ENCODE results near the gene HYAL2. TPM values are rescaled to one million over a fixed set of nuclear protein-coding genes. Genes with fewer than 3 reads are reported as not detected.
A peak's percentile ranks its signal among the peaks of the same experiment; 100 is the strongest.

HYAL2 gene
- total RNA-seq, 4 donors from 2014 or later, result 37.4 to 114 (median 97.2) TPM

- intact Hi-C loops (cut with DNase I), result loop anchor here (2.0 kb wide), 1 partner anchor 197 kb away; no protein-coding TSS in a partner anchor
- no peak for TF ChIP-seq POLR2A (IDR thresholded peaks at IDR 0.05; ENCODE audit: low read depth)
- TF ChIP-seq POLR2AphosphoS5 (IDR thresholded peaks at IDR 0.05), result peak in 1 of 2 donors; percentile 12
- WGBS, result 26% methylated on average over 17 of the region's 45 CpGs
- H3K36me3 ChIP-seq, result peaks cover 0 to 20% (median 13%) of the 10 kb centered on the region in 4 donors
- H3K27ac ChIP-seq (replicated peaks in 1 of 4), result no peak within 1 kb of the TSS
- H3K9me3 ChIP-seq, result no peaks in the 10 kb centered on the region
- peaks cover 41 to 59% (median 56%) of the 10 kb centered on the region in 4 donors for H3K4me1 ChIP-seq
- DNase-seq (ENCODE audit: extremely low spot score), result no peak
- peaks cover 0 to 3% (median 0%) of the 10 kb centered on the region in 4 donors for H3K27me3 ChIP-seq
- peak within 1 kb of the TSS; percentile 33 to 57 (median 40) for H3K4me3 ChIP-seq
Measured at GRCh38 chr3:50345586-50346234, 23.2 kb upstream of the HYAL2 start, which contains the start of gene ZMYND10. ZMYND10 (minus strand) TSS chr3:50345732; CDS start chr3:50345579, 153 bp downstream.

GRCh38 chr3:50345008-50345407 is 22.5 kb upstream of the HYAL2 start:
- no peak overlapping the region for H3K27ac ChIP-seq (replicated peaks in 1 of 4)
- H3K4me1 ChIP-seq, result peaks cover 43 to 62% (median 58%) of the 10 kb centered on the region in 4 donors

GRCh38 chr3:50342813-50343633 is 20.5 kb upstream of the HYAL2 start:
- Histone ChIP-seq H3K27ac (replicated peaks in 1 of 4) (no peak overlapping the region), H3K27me3 (peaks cover 0 to 3% (median 0%) of the 10 kb centered on the region in 4 donors), H3K36me3 (peaks cover 0 to 7% (median 6%) of the 10 kb centered on the region in 4 donors), H3K4me1 (peaks cover 49 to 63% (median 60%) of the 10 kb centered on the region in 4 donors), H3K9me3 (no peaks in the 10 kb centered on the region), H3K4me3 (no peak overlapping the region)
- WGBS, result 90% methylated on average over 9 of the region's 13 CpGs
- no peak for DNase-seq (ENCODE audit: extremely low spot score)
- TF ChIP-seq EP300 (IDR thresholded peaks at IDR 0.05), result no peak
- TF ChIP-seq POLR2AphosphoS5 (IDR thresholded peaks at IDR 0.05), result no peak
- no peak for TF ChIP-seq POLR2A (IDR thresholded peaks at IDR 0.05; ENCODE audit: low read depth)
- TF ChIP-seq CTCF (IDR thresholded peaks at IDR 0.05), result no peak
- intact Hi-C loops (cut with DNase I), result no loop called here

More at GRCh38 chr3:50345008-50345407, 22.5 kb upstream of the HYAL2 start:
- DNase-seq (ENCODE audit: extremely low spot score), result no peak
- H3K36me3 ChIP-seq, result peaks cover 0 to 20% (median 13%) of the 10 kb centered on the region in 4 donors
- H3K27me3 ChIP-seq, result peaks cover 0 to 3% (median 0%) of the 10 kb centered on the region in 4 donors
- no peaks in the 10 kb centered on the region for H3K9me3 ChIP-seq
- peak overlapping the region; percentile 33 to 57 (median 40) for H3K4me3 ChIP-seq
- intact Hi-C loops (cut with DNase I), result no loop called here
- TF ChIP-seq POLR2AphosphoS5 (IDR thresholded peaks at IDR 0.05), result no peak
- no peak for TF ChIP-seq EP300 (IDR thresholded peaks at IDR 0.05)
- no peak for TF ChIP-seq POLR2A (IDR thresholded peaks at IDR 0.05; ENCODE audit: low read depth)
- no peak for TF ChIP-seq CTCF (IDR thresholded peaks at IDR 0.05)
- 67% methylated on average over 6 of the region's 8 CpGs for WGBS

- DNase-seq (ENCODE audit: extremely low spot score), result no peak
- TF ChIP-seq CTCF (IDR thresholded peaks at IDR 0.05) (no peak), POLR2A (IDR thresholded peaks at IDR 0.05; ENCODE audit: low read depth) (no peak), POLR2AphosphoS5 (IDR thresholded peaks at IDR 0.05) (no peak), EP300 (IDR thresholded peaks at IDR 0.05) (no peak)
- Histone ChIP-seq H3K27me3 (peaks cover 0 to 3% (median 0%) of the 10 kb centered on the region in 4 donors), H3K36me3 (no peaks in the 10 kb centered on the region), H3K4me3 (no peak overlapping the region), H3K9me3 (no peaks in the 10 kb centered on the region), H3K27ac (replicated peaks in 1 of 4) (peak overlapping the region in 1 of 4 donors; percentile 97), H3K4me1 (peaks cover 49 to 65% (median 60%) of the 10 kb centered on the region in 4 donors)
- 91% methylated on average over 11 of the region's 13 CpGs for WGBS
- intact Hi-C loops (cut with DNase I), result no loop called here
Measured at GRCh38 chr3:50341996-50342650, 19.6 kb upstream of the HYAL2 start.
